ENCODE results near the gene MX2.
"Not testable (repeated sequence)": the region's sequence is repeated elsewhere in the genome, so short reads cannot be mapped to it uniquely, and the experiment has no call there.

Gene MX2, protein sequence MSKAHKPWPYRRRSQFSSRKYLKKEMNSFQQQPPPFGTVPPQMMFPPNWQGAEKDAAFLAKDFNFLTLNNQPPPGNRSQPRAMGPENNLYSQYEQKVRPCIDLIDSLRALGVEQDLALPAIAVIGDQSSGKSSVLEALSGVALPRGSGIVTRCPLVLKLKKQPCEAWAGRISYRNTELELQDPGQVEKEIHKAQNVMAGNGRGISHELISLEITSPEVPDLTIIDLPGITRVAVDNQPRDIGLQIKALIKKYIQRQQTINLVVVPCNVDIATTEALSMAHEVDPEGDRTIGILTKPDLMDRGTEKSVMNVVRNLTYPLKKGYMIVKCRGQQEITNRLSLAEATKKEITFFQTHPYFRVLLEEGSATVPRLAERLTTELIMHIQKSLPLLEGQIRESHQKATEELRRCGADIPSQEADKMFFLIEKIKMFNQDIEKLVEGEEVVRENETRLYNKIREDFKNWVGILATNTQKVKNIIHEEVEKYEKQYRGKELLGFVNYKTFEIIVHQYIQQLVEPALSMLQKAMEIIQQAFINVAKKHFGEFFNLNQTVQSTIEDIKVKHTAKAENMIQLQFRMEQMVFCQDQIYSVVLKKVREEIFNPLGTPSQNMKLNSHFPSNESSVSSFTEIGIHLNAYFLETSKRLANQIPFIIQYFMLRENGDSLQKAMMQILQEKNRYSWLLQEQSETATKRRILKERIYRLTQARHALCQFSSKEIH

DNA sequence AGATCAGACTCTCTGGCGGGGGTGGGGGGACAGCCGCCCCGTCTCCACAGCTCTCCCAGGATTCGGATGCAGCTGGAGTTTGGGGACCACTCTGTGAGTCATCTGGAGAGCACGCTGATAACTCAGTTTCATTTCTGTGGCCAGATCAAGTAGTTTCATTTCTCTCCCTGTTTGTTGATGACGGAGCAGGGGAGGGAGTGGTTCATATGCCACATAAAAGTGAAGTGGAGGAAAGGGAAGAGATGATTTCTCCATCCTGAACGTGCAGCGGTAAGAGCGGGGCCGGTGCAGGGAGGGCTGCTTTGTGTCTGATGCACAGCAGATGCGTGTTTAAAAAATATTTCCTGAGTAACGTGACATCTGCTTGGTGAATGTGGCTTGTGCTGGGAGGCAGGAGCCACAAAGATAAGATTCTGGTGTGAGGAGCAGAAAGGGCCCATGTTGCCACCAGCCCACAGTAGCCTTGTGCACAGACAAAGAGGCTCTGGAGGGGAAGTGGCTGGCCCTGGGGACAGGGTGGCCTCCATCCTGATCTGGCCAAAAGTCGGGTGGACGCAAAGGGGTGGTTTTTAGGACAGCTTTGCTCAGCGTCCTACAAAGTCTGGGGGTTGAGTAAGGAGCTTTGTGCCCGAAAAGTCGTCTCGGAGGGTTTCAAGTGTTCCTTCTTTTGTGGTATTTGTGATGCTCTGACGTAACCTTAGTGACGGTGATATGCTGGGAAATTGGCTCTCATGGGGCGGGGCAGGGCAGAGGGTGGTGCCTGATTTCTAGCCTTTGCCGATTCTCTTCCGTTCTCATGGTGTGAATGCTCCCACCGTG is at the start of gene MX2:
Gene MX2, plus strand, starts transcription at position 242 of the 819 bp plus-strand sequence. CDS start 14,880 bp downstream, outside the sequence.
- DNase-seq = peak; percentile 37

- DNase-seq = not testable (repeated sequence)
Measured at GRCh38 chr21:41313285-41314164, 48.3 kb upstream of the MX2 start.

GRCh38 chr21:41315726-41316125 is 46.1 kb upstream of the MX2 start:
- no peak for DNase-seq

DNA sequence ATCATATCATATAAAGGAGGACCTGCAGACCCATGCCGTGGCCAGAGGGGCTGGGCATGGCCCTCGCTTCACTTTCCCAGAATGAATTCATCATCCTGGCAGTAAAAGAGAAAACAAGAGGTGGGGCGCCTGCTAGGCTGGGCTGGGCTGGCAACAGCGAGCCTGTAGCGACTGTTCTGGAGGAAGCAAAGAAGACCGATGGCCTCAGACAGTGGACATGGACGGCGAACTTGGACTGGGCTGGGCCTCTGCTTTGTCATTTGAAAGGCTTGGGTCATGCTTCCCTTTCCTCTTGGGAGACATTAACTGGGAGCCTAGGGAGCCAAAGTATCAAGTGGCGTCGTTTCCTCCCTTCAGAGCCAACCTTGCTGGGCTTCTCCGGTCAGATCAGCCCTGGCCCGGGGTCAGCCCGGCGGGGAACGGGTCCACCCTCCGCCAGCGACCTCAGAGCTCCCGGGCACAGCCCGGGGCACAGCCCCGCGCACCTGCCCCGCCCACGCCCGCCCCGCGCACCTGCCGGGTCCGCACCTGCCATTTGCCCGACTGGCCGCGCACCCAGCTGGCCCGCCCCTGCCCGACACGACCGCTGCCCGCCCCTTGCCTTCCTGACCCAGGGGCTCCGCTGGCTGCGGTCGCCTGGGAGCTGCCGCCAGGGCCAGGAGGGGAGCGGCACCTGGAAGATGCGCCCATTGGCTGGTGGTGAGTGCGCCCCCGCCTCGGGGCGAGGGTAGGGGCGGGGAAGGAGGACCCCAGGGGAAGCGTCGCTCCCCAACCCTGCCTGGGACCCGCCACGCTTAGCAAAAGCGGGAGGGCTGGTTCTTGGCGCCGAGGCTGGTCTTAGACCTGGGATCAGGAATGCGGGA is 45.4 kb upstream of the MX2 start, which contains the start of gene FAM3B:
Gene FAM3B, plus strand, starts transcription at position 602 of the 863 bp plus-strand sequence. Its CDS starts 79 bp downstream, at position 681.
- peak; percentile 59 for DNase-seq

- DNase-seq = no peak
Measured at GRCh38 chr21:41317063-41317392, 44.8 kb upstream of the MX2 start.

DNA sequence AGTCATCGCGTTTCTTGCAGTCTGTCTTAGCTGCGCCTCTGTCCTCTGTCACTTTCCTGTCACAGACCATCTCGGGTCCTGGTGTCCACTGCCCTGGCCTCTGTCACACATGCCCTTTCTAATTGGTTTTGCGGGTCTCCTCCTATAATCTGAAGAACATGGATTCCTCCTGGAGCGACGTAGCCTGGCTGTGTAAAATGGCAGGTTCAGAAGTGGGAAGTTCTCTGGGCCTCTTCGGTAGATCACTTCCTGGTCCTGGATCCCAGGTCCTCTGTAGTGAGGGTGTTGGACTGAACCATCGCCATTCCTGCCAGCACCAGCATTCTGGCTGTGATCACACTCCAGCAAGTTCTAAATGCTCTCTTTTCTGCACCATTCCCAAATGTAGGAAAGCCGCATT is 44.4 kb upstream of the MX2 start:
- DNase-seq = peak; percentile 59

DNA sequence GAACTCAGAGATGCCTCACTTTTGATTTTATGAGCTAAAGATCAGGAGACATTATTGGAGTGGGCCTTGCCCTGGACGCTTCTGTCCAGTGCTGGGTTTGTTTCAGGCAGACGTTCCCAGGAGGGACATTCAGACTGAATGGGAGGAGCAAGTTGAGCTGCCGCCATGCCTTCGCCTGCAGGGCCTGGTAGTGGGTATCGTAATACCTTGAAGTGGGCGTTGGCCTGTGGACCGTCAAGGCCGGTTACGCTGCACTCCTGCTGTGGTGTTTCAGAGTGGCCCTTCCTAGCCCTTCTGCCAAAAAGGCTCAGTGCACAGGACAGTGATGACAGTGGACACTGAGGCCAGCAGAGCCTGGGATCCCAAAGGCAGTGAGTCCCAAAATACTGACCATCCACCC is 43.6 kb upstream of the MX2 start:
- DNase-seq = peak; percentile 32

- DNase-seq = no peak
Measured at GRCh38 chr21:41319273-41319672, 42.6 kb upstream of the MX2 start.

GRCh38 chr21:41321211-41321907 is 40.5 kb upstream of the MX2 start:
- DNase-seq = peak; percentile 71

- no peak for DNase-seq
Measured at GRCh38 chr21:41321908-41322495, 39.8 kb upstream of the MX2 start.

GRCh38 chr21:41322496-41323382 is 39.1 kb upstream of the MX2 start:
- DNase-seq = no peak

- no peak for DNase-seq
Measured at GRCh38 chr21:41325138-41325912, 36.5 kb upstream of the MX2 start.

DNA sequence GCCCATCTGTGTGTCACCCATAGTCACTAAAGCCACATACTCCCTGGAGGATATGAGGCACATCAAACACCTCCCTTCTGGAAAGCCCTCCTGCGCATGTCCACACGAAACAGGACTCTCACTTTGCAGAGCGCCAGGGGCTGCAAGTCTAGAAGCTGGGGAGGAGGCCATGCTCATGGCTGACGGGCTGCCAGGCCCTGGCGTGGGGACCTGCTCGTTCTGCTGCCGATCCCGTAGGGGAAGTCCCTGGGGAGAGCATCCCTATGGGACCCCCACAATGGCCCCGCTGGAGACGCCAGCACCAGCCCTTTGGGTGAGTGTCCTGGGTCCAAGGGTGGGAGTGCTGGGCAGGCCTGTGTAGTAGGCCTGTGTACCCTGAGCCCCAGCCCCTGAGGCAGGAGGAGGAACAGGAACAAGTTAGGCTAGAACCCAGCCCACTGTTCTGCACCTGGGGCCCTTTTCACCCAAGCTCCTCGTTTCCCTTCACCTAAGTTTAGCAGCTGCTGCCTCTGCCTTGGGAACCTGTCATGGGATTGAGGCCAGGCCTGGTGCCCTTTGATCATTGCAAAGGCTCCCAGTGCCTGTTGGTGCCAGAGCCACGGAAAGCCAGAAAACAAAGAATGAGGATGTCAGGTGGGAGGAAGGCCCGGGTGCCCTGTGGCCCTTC is 35.3 kb upstream of the MX2 start:
- no peak for DNase-seq

GRCh38 chr21:41327753-41328152 is 34.1 kb upstream of the MX2 start:
- no peak for DNase-seq

- DNase-seq = no peak
Measured at GRCh38 chr21:41328660-41329607, 32.9 kb upstream of the MX2 start.

GRCh38 chr21:41333752-41334151 is 28.1 kb upstream of the MX2 start:
- no peak for DNase-seq

GRCh38 chr21:41337515-41337914 is 24.3 kb upstream of the MX2 start:
- DNase-seq = no peak

All from DMS153 (cell line).